HPDE6-E6E7 (cell line): ENCODE results near the gene FILIP1L.

Experiments
- DNase-seq: peaks from one replicate; pipeline ENCODE4 v3.0.0; 2011; ENCODE audit warnings: missing footprints; ENCODE audit errors: extremely low spot score

The FILIP1L gene

GRCh38 chr3:100125161-100125938 lies 11.0 kb upstream of the FILIP1L start:
- DNase-seq, result no peak

- no peak for DNase-seq
Observed at GRCh38 chr3:100124201-100124761, 10.0 kb upstream of the FILIP1L start.

GRCh38 chr3:100123112-100123511 lies 8.8 kb upstream of the FILIP1L start:
- DNase-seq, result no peak

GRCh38 chr3:100122321-100122720 lies 8.0 kb upstream of the FILIP1L start:
- DNase-seq, result no peak

- no peak for DNase-seq
Observed at GRCh38 chr3:100120693-100121092, 6.4 kb upstream of the FILIP1L start.

GRCh38 chr3:100120012-100120411 lies 5.7 kb upstream of the FILIP1L start:
- no peak for DNase-seq

GRCh38 chr3:100117093-100117492 lies 2.8 kb upstream of the FILIP1L start:
- DNase-seq, result no peak

GRCh38 chr3:100113723-100114412 lies 433 bp downstream of the FILIP1L start:
- no peak for DNase-seq

- DNase-seq, result no peak
Observed at GRCh38 chr3:100111728-100112127, 2.6 kb downstream of the FILIP1L start.

- no peak for DNase-seq
Observed at GRCh38 chr3:100110162-100110561, 4.1 kb downstream of the FILIP1L start.

- DNase-seq, result no peak
Observed at GRCh38 chr3:100108464-100109079, 5.7 kb downstream of the FILIP1L start.

- DNase-seq, result no peak
Observed at GRCh38 chr3:100107221-100107814, 7.0 kb downstream of the FILIP1L start.

GRCh38 chr3:100106531-100107141 lies 7.7 kb downstream of the FILIP1L start:
- no peak for DNase-seq

- no peak for DNase-seq
Observed at GRCh38 chr3:100106094-100106493, 8.2 kb downstream of the FILIP1L start.

- no peak for DNase-seq
Observed at GRCh38 chr3:100105501-100105900, 8.8 kb downstream of the FILIP1L start.

GRCh38 chr3:100104817-100105413 lies 9.4 kb downstream of the FILIP1L start:
- DNase-seq, result no peak

- no peak for DNase-seq
Observed at GRCh38 chr3:100104442-100104798, 9.9 kb downstream of the FILIP1L start.

- no peak for DNase-seq
Observed at GRCh38 chr3:100103558-100104441, 10.5 kb downstream of the FILIP1L start.

GRCh38 chr3:100102757-100103156 lies 11.5 kb downstream of the FILIP1L start:
- DNase-seq, result no peak

- DNase-seq, result no peak
Observed at GRCh38 chr3:100100425-100100824, 13.9 kb downstream of the FILIP1L start.
